HG02678 (cell line): ENCODE results near the gene WSB1.

Source experiments
- ATAC-seq: cut with Tn5 transposase; IDR thresholded peaks from one replicate; pipeline ENCODE4 v1.9.1; 2021; ENCODE audit warnings: mild to moderate bottlenecking, moderate library complexity; ENCODE audit not compliant: unreplicated experiment

The WSB1 gene

DNA sequence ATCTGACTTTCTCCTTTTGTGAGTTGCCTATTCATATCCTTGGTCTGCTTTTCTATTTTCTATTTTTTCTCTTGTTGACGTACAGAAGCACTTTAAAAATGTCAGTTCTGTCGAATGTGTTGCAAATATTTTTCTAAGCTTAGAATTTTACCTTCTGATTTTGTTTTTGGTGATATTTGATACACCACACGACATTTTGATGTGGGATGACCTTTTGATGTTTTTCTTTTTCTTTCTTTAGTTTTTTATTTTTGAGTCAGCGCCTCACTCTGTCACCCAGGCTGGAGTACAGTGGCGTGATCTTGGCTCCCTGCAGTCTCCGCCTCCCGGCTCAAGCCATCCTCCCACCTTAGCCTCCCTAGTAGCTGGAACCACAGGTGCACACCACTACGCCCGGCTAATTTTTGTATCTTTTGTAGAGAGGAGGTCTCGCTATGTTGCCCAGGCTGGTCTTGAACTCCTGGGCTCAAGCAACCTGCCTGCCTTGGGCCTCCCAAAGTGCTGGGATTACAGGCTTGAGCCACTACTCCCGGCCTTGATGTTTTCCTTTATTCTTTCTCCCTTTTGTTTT lies 39.6 kb downstream of the WSB1 start:
- ATAC-seq: no peak

DNA sequence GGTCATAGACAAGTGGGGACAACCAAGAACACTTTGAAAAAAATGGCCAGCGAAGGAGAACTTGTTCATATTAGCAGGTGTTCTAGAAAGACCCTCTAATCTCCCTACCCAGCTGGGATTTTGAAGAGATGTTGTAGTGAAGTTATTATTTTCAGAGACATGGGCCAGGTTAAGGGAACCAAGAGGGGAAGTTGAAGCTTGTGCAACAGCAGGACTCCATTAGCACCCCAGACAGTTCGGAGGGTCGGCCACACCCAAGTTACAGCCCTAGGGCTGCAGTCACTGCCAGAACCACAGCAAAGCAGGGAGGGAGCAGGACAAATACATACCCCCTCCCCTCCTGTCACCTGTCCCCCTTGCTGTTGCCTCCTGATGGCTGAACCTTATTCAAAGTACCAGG lies 42.3 kb downstream of the WSB1 start:
- ATAC-seq: no peak

DNA sequence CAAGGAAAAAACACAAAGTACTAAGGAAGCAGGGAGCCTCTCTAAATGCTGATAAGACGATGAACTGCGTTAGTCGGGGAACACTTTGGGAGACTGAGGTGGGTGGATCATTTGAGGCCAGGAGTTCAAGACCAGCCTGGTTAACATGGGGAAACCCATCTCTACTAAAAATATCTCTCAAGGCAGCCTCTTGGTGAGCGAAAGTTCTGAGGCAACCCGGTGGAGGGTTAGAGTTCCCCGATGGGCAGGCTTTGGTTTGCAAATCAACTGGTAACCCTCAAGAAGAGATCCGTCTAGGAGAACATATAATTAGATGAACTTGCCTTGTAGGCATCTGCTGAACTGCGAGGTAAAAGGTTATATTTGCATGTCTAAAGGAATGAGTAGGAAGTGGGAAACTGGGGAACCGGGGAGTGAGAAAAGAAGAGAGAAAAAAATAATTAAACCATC lies 44.6 kb downstream of the WSB1 start:
- ATAC-seq: peak; percentile 67

DNA sequence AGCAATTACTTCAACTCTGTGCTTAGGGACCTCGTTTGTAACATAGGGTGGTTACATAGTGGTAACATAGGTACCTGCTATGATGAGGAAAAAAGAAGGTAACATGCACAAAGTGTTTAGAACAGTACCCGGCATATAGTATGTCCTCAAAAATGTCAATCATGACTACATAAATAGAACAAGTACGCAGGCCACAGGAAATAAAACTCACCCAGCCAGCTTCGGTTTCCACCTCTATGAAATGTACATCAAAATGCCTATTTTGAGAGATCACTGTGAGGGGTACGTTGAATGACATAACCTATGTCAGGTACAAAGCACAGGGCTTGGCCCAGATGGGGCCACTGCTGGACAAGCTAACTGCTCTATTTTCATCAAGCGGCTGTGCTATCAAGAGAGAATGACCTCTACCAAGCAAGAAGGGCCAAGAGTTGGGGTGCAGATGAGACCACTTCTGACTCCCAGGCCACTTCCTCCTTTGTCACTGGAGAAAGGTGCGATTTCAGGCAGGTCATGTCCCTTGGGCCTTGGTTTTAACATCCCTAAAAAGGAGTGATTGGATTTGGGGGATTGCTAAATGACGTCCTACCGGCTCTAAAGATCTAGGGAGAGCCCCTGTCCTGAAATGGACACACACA lies 45.4 kb downstream of the WSB1 start:
- peak; percentile 59 for ATAC-seq

DNA sequence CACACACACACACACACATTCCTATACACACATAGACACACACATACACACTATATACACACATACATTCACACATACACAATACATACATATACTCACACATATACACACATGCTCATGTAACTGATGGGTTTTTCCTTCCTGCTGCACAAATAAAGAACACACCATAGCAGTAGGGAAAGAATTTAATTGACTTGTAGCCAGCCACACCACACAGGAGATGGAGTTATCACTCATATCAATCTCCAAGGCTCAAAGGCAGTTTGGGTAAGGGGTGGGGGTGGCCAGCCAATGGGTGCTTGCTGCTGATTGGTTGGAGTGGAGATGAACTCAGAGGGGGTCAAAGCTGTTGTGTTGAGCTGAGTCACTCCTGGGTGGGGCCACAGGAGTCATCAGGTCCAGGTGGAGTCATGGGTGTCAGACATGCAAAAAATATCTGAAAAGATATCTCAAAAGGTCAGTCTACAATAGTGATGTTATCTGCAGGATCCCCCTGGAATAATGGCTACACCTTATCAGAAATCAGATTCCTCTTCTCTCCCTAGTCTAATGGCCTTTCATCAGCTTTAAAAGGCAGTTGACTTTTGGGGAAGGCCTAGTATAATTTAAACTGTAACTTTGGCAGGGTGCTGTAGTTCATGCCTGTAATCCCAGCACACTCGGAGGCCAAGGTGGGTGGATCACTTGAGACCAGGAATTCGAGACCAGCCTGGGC lies 46.1 kb downstream of the WSB1 start:
- no peak for ATAC-seq

DNA sequence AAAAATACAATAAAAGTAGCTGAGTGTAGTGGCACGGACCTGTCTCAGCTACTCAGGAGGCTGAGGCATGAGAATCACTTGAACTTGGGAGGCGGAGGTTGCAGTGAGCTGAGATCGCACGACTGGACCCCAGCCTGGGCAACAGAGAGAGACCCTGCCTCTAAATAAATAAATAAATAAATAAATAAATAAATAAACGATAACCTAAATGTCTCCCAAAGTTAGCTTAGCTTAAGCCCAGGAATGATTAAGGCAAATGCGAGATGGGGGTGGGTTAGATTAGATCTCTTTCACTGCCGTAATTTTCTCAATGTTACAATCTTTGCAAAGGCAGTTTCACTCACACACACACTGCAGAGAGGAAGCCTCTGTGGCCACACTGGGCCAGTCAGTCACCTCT lies 46.7 kb downstream of the WSB1 start:
- ATAC-seq: no peak

DNA sequence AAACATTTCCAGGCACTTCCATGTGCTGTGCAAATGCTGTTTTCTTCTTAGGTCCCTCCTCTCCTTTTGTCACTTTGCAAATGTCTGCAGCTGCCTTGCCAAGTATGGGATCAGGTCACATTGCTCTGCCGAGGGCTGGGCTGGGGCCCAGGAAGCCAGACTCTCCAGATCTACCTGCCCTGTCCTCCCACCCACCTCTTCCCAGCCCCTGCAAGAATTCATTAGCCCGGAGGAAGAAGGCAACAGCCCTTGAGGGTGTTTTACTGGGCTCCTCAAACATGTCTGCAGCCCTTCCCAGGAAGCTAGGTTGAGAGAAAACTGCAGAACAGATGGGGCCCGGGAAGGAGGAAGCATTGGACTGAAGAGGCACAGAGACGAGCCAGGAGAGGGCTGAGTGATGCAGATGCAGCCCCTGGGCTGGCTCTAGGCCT lies 47.1 kb downstream of the WSB1 start:
- ATAC-seq: no peak

DNA sequence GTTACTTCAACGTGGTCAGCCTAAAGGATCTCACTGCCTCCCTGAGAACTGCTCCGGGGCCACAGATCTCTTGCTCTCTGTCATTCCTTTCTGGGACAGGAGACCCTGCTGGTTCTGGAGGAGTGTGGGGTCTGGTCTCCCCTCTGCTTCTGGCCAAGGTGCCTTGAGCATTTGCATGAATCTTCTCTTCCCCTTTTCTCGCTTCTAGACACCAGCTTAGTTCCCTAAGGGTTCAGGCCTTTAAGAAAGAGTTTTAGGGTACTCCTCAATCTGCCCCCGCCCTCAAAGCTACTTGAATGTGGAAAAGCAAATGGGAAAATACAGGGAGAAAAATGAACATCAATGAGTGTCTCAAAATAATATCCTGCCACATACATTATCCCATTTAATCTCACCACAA lies 48.1 kb downstream of the WSB1 start:
- ATAC-seq: no peak

DNA sequence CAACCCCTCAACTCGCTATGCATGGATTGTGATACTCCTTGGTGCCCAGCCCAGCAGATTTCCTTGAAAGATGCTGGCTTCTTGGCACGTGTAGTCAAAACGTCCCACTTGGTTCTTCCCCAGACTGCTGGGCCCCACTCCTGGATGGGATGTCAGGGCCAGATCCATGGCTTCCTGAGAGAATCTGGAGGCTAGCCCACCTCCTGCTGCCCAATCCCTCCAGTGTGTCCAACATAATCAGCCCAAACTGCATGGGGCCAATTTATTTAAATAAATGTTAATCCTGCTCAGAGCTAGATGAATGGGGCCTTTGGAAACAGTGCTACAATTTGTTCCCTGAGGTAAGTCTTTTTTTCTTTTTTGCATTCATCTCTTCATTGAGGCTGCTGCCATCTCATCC lies 49.4 kb downstream of the WSB1 start:
- no peak for ATAC-seq

DNA sequence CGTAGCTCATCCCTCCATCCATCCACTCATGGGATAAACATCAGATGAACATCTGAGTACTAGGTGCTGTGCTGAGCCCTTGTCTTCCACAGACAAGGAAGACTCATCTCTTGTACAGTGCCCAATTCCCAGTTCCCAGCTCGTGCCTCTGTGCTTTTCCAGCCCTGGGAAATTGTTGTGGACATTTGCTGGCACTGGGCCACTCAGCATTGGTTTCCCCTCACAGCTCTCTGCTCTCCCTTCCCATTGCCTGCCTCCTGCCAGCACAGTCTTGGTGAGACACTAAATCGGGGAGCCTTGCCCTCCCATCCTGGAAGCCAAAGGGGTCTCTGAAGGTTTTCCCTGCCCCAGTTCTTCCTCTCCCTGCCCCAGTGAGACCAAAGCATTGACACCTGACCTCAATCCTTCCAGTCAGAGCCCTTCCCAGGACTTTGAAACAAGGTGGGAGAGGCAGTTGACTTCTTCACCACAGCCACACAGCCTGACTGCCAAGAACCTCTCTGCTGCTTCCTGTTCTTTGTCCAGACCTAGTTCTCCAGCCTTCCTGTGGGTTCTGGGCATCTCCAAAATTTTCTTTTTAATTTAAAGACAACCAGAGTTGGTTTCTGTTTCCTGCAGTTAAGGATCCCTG lies 50.2 kb downstream of the WSB1 start:
- no peak for ATAC-seq

DNA sequence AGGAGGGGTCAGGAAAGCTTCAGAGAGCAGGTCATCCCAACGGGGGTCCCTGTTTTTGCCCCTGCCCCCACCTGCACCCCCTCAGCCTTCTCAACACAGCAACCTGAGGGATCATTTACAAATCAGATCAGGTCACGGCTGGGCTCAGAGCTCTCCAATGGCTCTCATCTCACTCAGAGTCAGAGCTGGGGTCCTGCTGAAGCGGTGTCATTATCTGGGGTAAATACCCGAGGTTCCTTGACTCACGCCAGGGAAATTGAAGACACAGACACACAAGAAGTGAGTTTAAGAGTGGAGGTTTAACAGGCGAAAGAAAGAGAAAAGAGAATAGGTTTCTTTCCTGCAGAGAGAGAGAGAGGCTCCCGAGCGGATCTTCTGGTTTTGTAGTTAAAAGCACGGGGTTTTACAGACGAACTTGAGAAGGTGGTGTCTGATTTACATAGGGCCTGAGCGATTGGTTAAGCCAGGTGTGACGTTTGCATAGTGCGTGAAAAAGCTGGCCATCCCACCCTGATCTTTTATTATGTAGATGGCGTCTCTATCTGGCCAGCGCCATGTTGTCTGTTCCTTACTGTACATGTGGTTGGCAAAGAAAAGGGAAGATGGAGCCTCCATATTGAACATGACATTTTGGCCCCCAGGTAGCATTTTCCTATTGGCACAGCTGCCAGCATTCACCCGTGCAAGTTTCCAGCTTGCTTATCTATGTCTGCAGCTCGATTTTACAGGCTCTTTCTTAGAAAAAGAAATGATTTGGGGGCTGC lies 51.4 kb downstream of the WSB1 start:
- no peak for ATAC-seq

DNA sequence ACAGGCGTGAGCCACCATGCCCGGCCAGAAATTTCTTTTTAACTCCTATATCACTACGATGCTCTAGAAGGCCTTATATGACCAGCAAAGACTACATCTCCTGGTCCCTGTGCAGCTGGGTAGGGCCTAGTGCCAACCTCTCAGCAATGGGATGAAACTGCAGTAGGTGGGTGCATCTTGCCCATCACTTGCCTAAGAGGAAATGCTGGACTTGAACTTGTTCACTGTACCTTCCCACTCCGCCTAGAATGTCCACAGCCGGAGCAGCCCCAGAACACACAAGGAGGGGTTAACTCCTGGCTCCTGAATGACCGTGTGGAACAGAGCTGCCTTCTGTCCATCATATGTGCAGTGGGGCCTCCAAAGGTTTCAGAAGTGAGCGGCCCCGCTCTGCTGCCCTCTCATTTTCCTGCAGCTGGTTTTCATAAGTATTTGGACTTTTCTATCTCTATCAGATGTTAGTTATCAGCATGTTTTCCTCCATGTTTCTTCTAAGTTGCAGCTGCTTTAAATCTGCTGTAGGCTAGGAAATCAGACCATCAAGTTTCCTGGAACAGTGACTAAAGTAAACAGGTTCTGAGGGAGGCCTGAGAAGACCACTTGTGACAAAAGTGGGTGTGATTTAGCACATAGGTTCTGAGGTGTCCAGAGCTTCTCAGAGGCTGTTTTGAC lies 52.5 kb downstream of the WSB1 start:
- no peak for ATAC-seq

DNA sequence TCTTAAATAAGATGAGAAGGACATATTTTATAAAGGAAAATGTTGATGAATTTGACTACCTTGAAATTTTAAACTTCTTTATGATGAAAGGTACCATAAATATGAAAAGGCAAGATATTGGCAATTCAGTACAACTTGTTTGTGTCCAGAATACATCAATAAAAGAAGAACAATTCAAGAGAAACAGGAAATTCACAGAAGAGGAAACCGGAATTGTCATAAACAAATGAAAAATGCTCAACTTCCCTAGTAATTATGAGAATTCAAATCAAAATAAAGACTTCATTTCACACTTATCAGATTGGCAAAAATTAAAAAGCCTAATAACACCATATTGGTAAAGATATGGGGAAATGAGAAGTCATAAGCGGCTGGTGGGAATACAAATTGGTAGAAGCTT lies 54.3 kb downstream of the WSB1 start:
- ATAC-seq: no peak

DNA sequence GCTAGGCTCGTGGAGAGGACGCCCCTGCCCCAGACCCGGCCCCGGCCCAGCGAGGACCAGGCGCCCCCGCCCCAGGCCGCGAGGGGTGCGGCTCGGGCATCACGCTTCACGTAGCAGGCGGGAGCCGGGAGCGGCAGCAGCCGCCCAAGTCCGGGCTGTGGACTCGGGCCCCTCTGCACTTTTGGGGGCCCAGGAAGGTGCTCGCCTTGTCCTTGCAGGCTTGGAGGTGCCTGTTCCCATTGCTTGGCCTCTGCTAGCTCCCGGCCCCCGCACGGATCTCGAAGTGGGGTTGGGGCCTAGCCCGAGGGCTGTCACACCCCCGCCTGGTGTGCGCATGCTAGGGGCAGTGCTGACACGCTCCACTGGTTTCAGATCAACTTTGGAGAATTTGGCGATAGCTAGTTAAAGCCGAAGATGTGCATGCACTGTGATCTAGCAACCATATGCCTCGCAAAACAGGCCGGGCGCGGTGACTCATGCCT lies 55.7 kb downstream of the WSB1 start:
- ATAC-seq: no peak

DNA sequence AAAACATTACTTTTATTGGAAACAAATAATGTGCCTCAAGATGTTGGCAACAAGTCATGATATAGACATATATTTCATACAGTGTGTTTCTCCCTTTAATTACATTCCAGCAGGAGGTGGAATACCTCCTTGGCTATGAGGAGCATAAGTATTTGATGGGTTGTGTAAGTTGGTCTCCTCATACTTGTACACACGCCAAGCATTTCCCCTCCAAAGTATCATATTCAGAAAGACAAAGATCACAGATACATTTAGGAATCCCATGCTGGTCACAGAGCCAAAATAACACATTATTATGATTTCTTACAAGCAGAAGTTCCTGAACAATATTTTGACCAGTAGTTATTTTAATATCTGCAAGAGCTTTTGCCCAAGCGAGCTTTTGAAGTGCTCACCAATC lies 57.8 kb downstream of the WSB1 start:
- no peak for ATAC-seq

DNA sequence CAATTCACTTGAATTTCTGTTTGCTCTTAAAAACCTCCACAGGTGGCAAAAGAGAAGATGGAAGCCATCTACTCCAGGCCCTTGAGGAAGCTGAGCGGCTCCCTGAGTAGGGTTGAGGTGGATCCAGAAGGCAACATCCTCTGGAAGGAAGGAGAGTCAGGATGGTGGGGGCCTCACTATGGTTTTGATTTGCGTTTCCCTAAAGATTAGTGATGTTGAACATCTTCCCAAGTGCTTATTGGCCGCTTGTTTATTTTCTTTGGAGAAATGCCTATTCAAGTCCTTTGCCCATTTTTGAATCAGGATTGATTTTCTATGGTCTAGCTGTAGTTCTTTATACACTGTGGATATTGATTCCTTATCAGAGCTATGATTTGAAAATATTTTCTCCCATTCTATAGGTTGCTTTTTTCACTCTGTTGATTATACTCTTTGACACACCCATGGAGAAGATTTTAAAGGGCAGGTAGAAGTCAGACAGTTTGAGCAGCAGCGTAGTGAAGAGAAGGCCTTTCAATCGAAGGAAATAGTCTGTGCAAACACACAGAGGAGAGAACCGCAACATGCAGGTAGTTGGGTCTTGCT lies 58.6 kb downstream of the WSB1 start:
- ATAC-seq: no peak

DNA sequence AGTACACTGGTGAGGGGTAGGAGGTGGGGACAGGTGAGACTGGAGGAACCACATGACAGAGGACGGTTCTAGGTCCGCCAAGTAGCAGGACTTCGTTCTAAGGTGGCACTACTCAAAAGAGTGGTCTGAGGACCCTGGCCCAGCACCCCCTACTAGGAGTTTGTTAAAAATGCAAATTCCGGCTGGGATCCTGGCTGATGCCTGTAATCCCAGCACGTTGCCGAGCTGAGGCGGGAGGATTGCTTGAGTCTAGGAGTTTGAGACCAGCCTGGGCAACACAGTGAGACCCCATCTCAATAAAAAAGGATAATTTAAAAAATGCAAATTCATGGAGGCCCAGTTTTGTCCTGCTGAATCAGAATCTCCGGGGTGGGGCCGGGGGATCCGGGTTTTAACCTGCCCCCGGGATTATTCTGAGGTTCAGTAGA lies 59.1 kb downstream of the WSB1 start:
- no peak for ATAC-seq

DNA sequence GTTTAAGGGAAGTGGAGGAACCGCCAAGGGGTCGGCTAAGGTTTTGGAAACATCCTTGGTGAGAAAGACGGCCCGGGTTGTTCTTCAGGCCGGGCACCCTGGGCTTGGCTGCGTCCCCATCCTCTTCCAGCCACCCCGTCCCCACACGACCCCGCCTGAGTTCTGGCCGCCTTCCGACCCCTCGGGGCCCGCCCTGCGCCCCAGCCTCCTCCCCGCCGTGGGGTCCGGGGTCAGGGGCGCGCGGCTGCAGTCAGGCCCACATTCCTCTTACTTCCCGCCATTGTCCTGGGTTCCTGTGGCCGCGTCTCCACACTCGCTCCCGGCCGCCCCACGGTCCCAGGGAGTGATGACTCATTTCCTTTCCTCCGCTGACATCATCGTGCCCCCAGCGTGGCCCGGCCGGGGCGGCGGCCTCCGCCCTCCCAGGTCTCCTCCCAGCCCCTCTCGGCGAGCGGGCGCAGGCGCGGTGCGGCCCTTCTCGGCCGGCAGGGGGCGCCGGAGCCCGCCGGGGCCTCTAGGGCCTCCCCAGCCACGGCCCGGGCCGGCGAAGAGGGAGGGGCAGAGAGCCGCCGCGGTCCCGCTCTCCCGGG lies 59.6 kb downstream of the WSB1 start:
- ATAC-seq: peak; percentile 80

DNA sequence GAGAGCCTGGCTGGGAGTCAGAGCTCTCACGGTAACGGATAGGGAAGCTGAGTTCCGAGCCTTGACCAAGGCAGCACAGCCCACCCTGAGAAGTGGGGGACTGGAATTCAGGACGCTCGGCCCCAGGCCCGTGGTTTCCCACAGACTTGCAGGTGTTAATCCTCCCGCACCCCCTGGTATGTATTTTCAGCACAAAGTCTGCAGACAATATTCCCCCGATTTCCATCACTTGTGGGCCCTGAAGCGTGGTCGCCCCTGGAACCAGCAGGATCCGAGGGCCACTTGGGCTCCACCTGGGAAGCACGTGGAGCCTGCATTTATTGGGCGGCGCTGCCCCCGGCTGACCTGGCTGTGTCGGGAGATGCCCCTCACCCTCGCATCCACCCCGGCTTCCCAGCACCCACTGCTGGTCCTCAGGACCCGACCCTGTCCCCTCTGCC lies 60.2 kb downstream of the WSB1 start:
- ATAC-seq: no peak
